Endothelial cell of umbilical vein (primary cell): ENCODE data around the gene SLC30A2. TPM values are rescaled to one million over a fixed set of nuclear protein-coding genes. Genes with fewer than 3 reads are reported as not detected.

Experiments
- BruUV-seq: library from RNA; stranded (reverse); fragments of 400-500 nt; replicated peaks from 2 replicates; lab custom pipeline; 2021; lab: Mats Ljungman, UMichigan
- CTCF ChIA-PET: fragments of 300-600, 350-600 bp; sonication (Branson Sonifier 250); formaldehyde crosslinking; loops from one replicate; lab custom pipeline; 2021; ENCODE audit warnings: antibody characterized with exemption, inconsistent platforms; lab: Charles Lee
- POLR2A ChIA-PET: fragments of 300-600, 350-600 bp; sonication (Branson Sonifier 250); formaldehyde crosslinking; loops from one replicate; lab custom pipeline; 2021; ENCODE audit warnings: antibody characterized with exemption, inconsistent platforms; lab: Charles Lee
- DNase-seq: peaks from one replicate; pipeline ENCODE4 v3.0.0-alpha.2; 2011; ENCODE audit warnings: low read depth, low spot score
- FAIRE-seq: peaks from 2 replicates; lab custom pipeline; 2011; peaks lifted over from hg19 to GRCh38; lab: Jason Lieb, UNC
- H2AFZ ChIP-seq: 2 replicates; pipeline ENCODE4 v1.6.0; 2012; ENCODE audit warnings: low read depth, low read length, control low read depth, inconsistent platforms
- H3K27ac ChIP-seq: 2 replicates; pipeline ENCODE4 v1.5.1; 2011; ENCODE audit warnings: low read depth, mild to moderate bottlenecking, control low read depth, low read length, moderate library complexity; ENCODE audit not compliant: insufficient read depth
- H3K27me3 ChIP-seq, 2 experiments: 2 replicates each; pipeline versions ENCODE4 v1.6.0 to v1.6.1; 2011; ENCODE audit warnings: low read length in 2 of 2, mixed read lengths in 1 of 2; ENCODE audit not compliant: control insufficient read depth in 2 of 2, insufficient read depth in 2 of 2
- H3K36me3 ChIP-seq, 2 experiments: 2 replicates in 1 of 2; 3 replicates in 1 of 2; pipeline ENCODE4 v1.5.1; 2011; ENCODE audit warnings: low read length in 2 of 2, mild to moderate bottlenecking in 1 of 2, moderate library complexity in 1 of 2; ENCODE audit not compliant: control insufficient read depth in 2 of 2, insufficient read depth in 2 of 2; ENCODE audit errors: extremely low read depth in 1 of 2
- H3K4me1 ChIP-seq: 3 replicates; pipeline ENCODE4 v1.5.1; 2011; ENCODE audit warnings: mild to moderate bottlenecking, low read length; ENCODE audit not compliant: control insufficient read depth, insufficient read depth; ENCODE audit errors: extremely low read depth
- H3K4me2 ChIP-seq: 2 replicates; pipeline ENCODE4 v1.6.1; 2011; ENCODE audit warnings: low read length, control low read depth, mixed read lengths; ENCODE audit not compliant: insufficient read depth
- H3K4me3 ChIP-seq, 3 experiments: fragments of 200-600 bp in 1 of 3; sonication (generic), shearing (Covaris generic) in 1 of 3; replicated peaks in 1 of 3; 2 replicates each; pipeline ENCODE4 v1.5.1; 2011 to 2016; ENCODE audit warnings: control low read depth in 3 of 3, low read length in 3 of 3, mild to moderate bottlenecking in 2 of 3, inconsistent platforms in 1 of 3, low read depth in 1 of 3, moderate library complexity in 1 of 3; ENCODE audit not compliant: insufficient read depth in 1 of 3
- H3K79me2 ChIP-seq: 2 replicates; pipeline ENCODE4 v1.6.0; 2012; ENCODE audit warnings: low read length, inconsistent platforms; ENCODE audit not compliant: control insufficient read depth, insufficient read depth
- H3K9ac ChIP-seq: replicated peaks from 2 replicates; pipeline ENCODE3; 2011; ENCODE audit warnings: low read length, control low read depth; ENCODE audit not compliant: insufficient read depth; ENCODE audit errors: extremely low read depth
- H3K9me1 ChIP-seq: replicated peaks from 3 replicates; pipeline ENCODE4 v1.6.0; 2011; ENCODE audit warnings: mild to moderate bottlenecking, low read length; ENCODE audit not compliant: control insufficient read depth, insufficient read depth; ENCODE audit errors: extremely low read depth
- H3K9me3 ChIP-seq: replicated peaks from 2 replicates; pipeline ENCODE4 v1.5.1; 2012; ENCODE audit warnings: low read length, inconsistent platforms; ENCODE audit not compliant: control insufficient read depth, insufficient read depth
- H4K20me1 ChIP-seq: replicated peaks from 2 replicates; pipeline ENCODE3; 2011; ENCODE audit warnings: mild to moderate bottlenecking, low read length; ENCODE audit not compliant: control insufficient read depth, insufficient read depth; ENCODE audit errors: extremely low read depth
- EZH2 ChIP-seq: IDR thresholded peaks from 2 replicates; pipeline ENCODE4 v1.6.1; 2012; ENCODE audit warnings: borderline replicate concordance, low read depth, mild to moderate bottlenecking, moderate library complexity, low read length, inconsistent platforms; ENCODE audit not compliant: severe bottlenecking
- FOS ChIP-seq: IDR thresholded peaks from 2 replicates; pipeline ENCODE4 v1.6.1; 2011; ENCODE audit warnings: mild to moderate bottlenecking, low read length, moderate library complexity, borderline replicate concordance; ENCODE audit not compliant: insufficient read depth
- GATA2 ChIP-seq: IDR thresholded peaks from 2 replicates; pipeline ENCODE4 v1.7.0; 2011; ENCODE audit warnings: low read depth, mild to moderate bottlenecking, moderate library complexity, mixed read lengths, low read length; ENCODE audit not compliant: insufficient read length, insufficient read depth
- JUN ChIP-seq: IDR thresholded peaks from 2 replicates; pipeline ENCODE4 v1.6.1; 2011; ENCODE audit warnings: borderline replicate concordance, low read depth; ENCODE audit not compliant: insufficient read length, insufficient read depth
- MYC ChIP-seq: IDR thresholded peaks from one replicate; pipeline ENCODE4 v1.6.1; 2011; ENCODE audit warnings: mild to moderate bottlenecking, low read depth, low read length
- POLR2A ChIP-seq: IDR thresholded peaks from 2 replicates; pipeline ENCODE4 v1.6.1; 2012; ENCODE audit warnings: low read depth, mild to moderate bottlenecking, control low read depth, low read length
- POLR2AphosphoS5 ChIP-seq: IDR thresholded peaks from 2 replicates; pipeline ENCODE4 v1.6.1; 2012; ENCODE audit warnings: low read depth, mild to moderate bottlenecking, control low read depth, low read length, moderate library complexity; ENCODE audit not compliant: insufficient read depth
- dilution Hi-C: fragments of 300-500 bp; cut with MboI; formaldehyde crosslinking; loops from one replicate; pipeline ENCODE4 v1.15.0; 2019; ENCODE audit warnings: low sequenced_read_pairs; ENCODE audit not compliant: extremely low pct_ligation_motif_present
- intact Hi-C: fragments of 100-400 bp; cut with micrococcal nuclease; formaldehyde crosslinking; loops from one replicate; pipeline ENCODE4 v1.10.0; 2022
- polyA plus RNA-seq, 4 experiments: library from polyadenylated mRNA; depleted of rRNA in 3 of 4; stranded (reverse) in 3 of 4; unstranded in 1 of 4; fragments of >200 nt; gene quantifications; 2 replicates each; pipeline versions ENCODE4 v1.2.1 to v1.2.3, GENCODE V29; 2011 to 2012; ENCODE audit warnings: missing spikeins in 1 of 4
- total RNA-seq: library from RNA; stranded (reverse); gene quantifications from 2 replicates; pipeline ENCODE4 v1.2.3, GENCODE V29; 2021
- TF ChIP-seq, protein P1 (sequence below), 2 donors: IDR thresholded peaks; 1 replicate in 1 of 2; 2 replicates in 1 of 2; pipeline ENCODE4 v1.5.1; 2011; ENCODE audit warnings: low read length in 2 of 2, mild to moderate bottlenecking in 2 of 2, moderate library complexity in 2 of 2, control low read depth in 1 of 2, inconsistent platforms in 1 of 2, low read depth in 1 of 2; ENCODE audit not compliant: insufficient read depth in 1 of 2; ENCODE audit errors: extremely low read depth in 1 of 2
- TF ChIP-seq, protein P2 (sequence below): IDR thresholded peaks from 2 replicates; pipeline ENCODE4 v1.6.1; 2011; ENCODE audit not compliant: insufficient read depth, insufficient read length

The SLC30A2 gene
- total and polyA plus RNA-seq, 2 donors (not counting 3 experiments of a cell fraction or from before 2014, with no cell fraction given), result not detected

DNA sequence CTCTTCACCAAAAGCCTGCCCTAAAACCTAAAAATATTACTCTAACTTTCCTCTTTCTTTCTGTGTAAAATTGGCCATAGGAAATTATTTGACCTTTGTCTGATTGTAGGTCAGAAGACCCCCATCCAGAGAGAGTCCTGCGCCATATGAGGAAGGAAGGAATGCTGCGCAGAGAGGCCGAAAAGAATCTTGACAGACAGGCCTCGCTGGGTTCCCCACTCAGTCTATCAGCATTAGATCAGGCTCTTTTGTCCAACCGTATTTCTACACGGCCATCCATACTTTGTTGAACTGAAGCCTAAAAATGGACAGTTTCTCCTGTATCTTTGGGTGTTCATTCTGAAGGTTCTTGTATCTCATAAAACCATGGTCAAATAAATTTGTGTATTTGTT, 4.3 kb upstream of the SLC30A2 start:
- ChIA-PET POLR2A (no interaction called here), CTCF (no interaction called here)

DNA sequence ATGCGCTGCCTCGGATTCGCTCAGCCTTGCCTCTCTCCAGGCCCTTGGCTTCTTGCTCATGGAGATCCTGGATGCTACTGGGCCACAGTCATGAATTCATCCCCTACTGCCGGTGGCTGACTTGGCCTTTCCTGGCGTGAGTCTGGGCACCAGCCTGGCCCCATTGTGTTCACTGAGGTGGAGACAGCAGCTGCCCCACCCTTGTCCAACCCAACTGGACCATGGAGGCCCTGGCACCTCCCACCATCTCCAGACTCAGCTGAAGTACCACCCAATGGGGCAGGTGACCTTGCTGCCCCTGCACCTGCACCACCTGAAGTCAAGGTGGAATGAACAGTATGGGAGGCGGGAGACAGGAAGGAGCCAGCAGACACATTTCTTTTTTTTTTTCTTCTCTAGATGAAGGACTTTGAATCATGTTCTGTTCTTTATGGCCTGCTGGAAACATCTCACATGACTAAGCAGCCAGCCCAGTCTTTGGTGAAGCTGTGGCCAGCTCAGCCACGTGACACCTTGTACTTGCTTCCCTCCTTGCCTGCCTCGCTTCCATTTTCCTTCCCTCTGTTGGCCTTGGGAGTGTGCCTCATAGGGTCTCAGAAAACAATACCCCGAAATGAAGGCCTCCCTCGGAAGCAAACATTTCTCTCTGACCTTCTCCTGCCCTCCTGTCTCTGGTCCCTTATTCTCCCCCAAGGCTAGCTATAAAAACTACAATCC, 3.8 kb upstream of the SLC30A2 start:
- Histone ChIP-seq H3K36me3 (no peaks in the 10 kb centered on the region), H3K27me3 (peaks cover 44 to 54% of the 10 kb centered on the region in 2 experiments), H3K4me1 (no peaks in the 10 kb centered on the region), H2AFZ (no peak overlapping the region), H4K20me1 (no peaks in the 10 kb centered on the region), H3K9ac (no peak overlapping the region), H3K4me3 (no peak overlapping the region), H3K9me3 (no peaks in the 10 kb centered on the region), H3K9me1 (no peaks in the 10 kb centered on the region), H3K27ac (no peak overlapping the region), H3K4me2 (no peak overlapping the region), H3K79me2 (no peaks in the 10 kb centered on the region)
- ChIA-PET POLR2A (no interaction called here), CTCF (no interaction called here)
- DNase-seq (no peak), FAIRE-seq (no peak)
- intact Hi-C loops (no loop called here), dilution Hi-C loops (no loop called here)
- no peak for TF ChIP-seq POLR2A
- no peak for TF ChIP-seq MYC
- TF ChIP-seq, protein P1, sequence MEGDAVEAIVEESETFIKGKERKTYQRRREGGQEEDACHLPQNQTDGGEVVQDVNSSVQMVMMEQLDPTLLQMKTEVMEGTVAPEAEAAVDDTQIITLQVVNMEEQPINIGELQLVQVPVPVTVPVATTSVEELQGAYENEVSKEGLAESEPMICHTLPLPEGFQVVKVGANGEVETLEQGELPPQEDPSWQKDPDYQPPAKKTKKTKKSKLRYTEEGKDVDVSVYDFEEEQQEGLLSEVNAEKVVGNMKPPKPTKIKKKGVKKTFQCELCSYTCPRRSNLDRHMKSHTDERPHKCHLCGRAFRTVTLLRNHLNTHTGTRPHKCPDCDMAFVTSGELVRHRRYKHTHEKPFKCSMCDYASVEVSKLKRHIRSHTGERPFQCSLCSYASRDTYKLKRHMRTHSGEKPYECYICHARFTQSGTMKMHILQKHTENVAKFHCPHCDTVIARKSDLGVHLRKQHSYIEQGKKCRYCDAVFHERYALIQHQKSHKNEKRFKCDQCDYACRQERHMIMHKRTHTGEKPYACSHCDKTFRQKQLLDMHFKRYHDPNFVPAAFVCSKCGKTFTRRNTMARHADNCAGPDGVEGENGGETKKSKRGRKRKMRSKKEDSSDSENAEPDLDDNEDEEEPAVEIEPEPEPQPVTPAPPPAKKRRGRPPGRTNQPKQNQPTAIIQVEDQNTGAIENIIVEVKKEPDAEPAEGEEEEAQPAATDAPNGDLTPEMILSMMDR (IDR thresholded peaks at IDR 0.05; ENCODE audit: extremely low read depth in 1 of 2, insufficient read depth in 1 of 2, low read depth in 1 of 2, low read length in 2 of 2), result no peak
- no peak for TF ChIP-seq EZH2
- TF ChIP-seq, protein P2, sequence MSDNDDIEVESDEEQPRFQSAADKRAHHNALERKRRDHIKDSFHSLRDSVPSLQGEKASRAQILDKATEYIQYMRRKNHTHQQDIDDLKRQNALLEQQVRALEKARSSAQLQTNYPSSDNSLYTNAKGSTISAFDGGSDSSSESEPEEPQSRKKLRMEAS, result no peak
- no peak for TF ChIP-seq JUN
- TF ChIP-seq POLR2AphosphoS5, result no peak
- no peak for TF ChIP-seq FOS
- no peak for TF ChIP-seq GATA2
- BruUV-seq, result no TSS peak

More for the DNA sequence above, 4.3 kb upstream of the SLC30A2 start:
- Histone ChIP-seq H3K4me1 (no peaks in the 10 kb centered on the region), H3K27ac (no peak overlapping the region), H3K9me1 (no peaks in the 10 kb centered on the region), H3K9me3 (no peaks in the 10 kb centered on the region), H4K20me1 (no peaks in the 10 kb centered on the region), H3K36me3 (no peaks in the 10 kb centered on the region), H3K79me2 (no peaks in the 10 kb centered on the region), H3K9ac (no peak overlapping the region), H3K4me2 (no peak overlapping the region), H3K27me3 (peaks cover 39 to 52% of the 10 kb centered on the region in 2 experiments), H3K4me3 (no peak overlapping the region), H2AFZ (no peak overlapping the region)
- no peak for FAIRE-seq
- no peak for DNase-seq
- intact Hi-C loops, result no loop called here
- no peak for TF ChIP-seq GATA2
- no peak for TF ChIP-seq POLR2A
- TF ChIP-seq, protein P2, result no peak
- TF ChIP-seq EZH2, result no peak
- no peak for TF ChIP-seq POLR2AphosphoS5
- TF ChIP-seq FOS, result no peak
- BruUV-seq, result no TSS peak
- dilution Hi-C loops, result no loop called here
